ENCODE data around the gene PRDM1. TPM values are rescaled to one million over a fixed set of nuclear protein-coding genes. Genes with fewer than 3 reads are reported as not detected.

The PRDM1 gene
- total and polyA plus RNA-seq, 2 donors (not counting 1 experiment from before 2014, with no cell fraction given), result 6.9 to 9.6 TPM

- peak; percentile 7 for DNase-seq
- no peaks in the 10 kb centered on the region for H3K79me2 ChIP-seq (ENCODE audit: control insufficient read depth, insufficient read depth, low read length)
- Mint-ChIP-seq H3K27me3 (peaks cover 8% of the 10 kb centered on the region), H3K27ac (peak overlapping the region; percentile 47), H3K9me3 (ENCODE audit: insufficient read depth) (no peaks in the 10 kb centered on the region), H3K4me1 (peaks cover 37% of the 10 kb centered on the region), H3K4me3 (peak overlapping the region; percentile 90)
- H2AFZ ChIP-seq (ENCODE audit: insufficient read depth, low read depth, low read length, poor library complexity, severe bottlenecking), result no peak overlapping the region
- H3K4me3 ChIP-seq (ENCODE audit: control extremely low read depth in 1 of 5, extremely low read depth in 1 of 5, insufficient read depth in 1 of 5, low read depth in 2 of 5, low read length in 4 of 5), result peak overlapping the region in 1 of 5 experiments; percentile 27
- no peak overlapping the region for H3K9ac ChIP-seq (ENCODE audit: low read length)
- H3K9me3 ChIP-seq (ENCODE audit: control extremely low read depth in 1 of 3, control insufficient read depth in 2 of 3, insufficient read depth in 1 of 3, low read length in 2 of 3), result no peaks in the 10 kb centered on the region
- no peaks in the 10 kb centered on the region for H4K20me1 ChIP-seq (ENCODE audit: control insufficient read depth, insufficient read depth, low read length, poor library complexity, severe bottlenecking)
- peaks cover 0 to 8% (median 2%) of the 10 kb centered on the region in 4 experiments for H3K27me3 ChIP-seq (replicated peaks in 1 of 4; ENCODE audit: control extremely low read depth in 1 of 4, control insufficient read depth in 3 of 4, insufficient read depth in 4 of 4, low read length in 3 of 4)
- peaks cover 35 to 36% of the 10 kb centered on the region in 2 donors for H3K4me1 ChIP-seq (ENCODE audit: control insufficient read depth in 2 of 2, insufficient read depth in 2 of 2, low read length in 2 of 2)
- ChIA-PET POLR2A (interaction anchor here (0.6 to 1.8 kb wide), 3 partner anchors 9 to 92 kb away, joined by 3 to 15 read pairs (median 7); no protein-coding TSS in a partner anchor), CTCF (interaction anchor here (0.6 to 2.7 kb wide), 7 partner anchors 11 to 598 kb away, joined by 3 to 29 read pairs (median 7); no protein-coding TSS in a partner anchor)
- 51% methylated on average over 2 of the region's 7 CpGs for WGBS (ENCODE audit: insufficient coverage)
- H3K4me2 ChIP-seq (replicated peaks; ENCODE audit: low read depth, low read length, poor library complexity, severe bottlenecking), result peak overlapping the region; percentile 91
- H3K27ac ChIP-seq (ENCODE audit: low read length in 2 of 2), result peak overlapping the region in 1 of 2 donors; percentile 1
- TF ChIP-seq CTCF (IDR thresholded peaks at IDR 0.05) (no peak), EZH2 (IDR thresholded peaks at IDR 0.05; ENCODE audit: borderline replicate concordance, insufficient read depth, low read depth, low read length, poor library complexity, severe bottlenecking) (no peak)
- intact Hi-C loops (cut with micrococcal nuclease), result loop anchor here (5.0 to 10.0 kb wide), 6 partner anchors 203 to 1372 kb away; partner anchors contain the start of genes BEND3 and PDSS2
- ATAC-seq (ENCODE audit: low read depth), result no peak
- no peaks in the 10 kb centered on the region for H3K36me3 ChIP-seq (replicated peaks in 1 of 2; ENCODE audit: control extremely low read depth in 1 of 2, control insufficient read depth in 1 of 2, extremely low read depth in 1 of 2, insufficient read depth in 2 of 2, low read length in 1 of 2)
These were observed 996 bp upstream of the PRDM1 start for GRCh38 chr6:106084989-106085691.

- no CpG with 5 or more reads among the region's 6 CpGs for WGBS (ENCODE audit: insufficient coverage)
- Histone ChIP-seq H3K4me1 (ENCODE audit: control insufficient read depth in 2 of 2, insufficient read depth in 2 of 2, low read length in 2 of 2) (peaks cover 36 to 40% of the 10 kb centered on the region in 2 donors), H3K9me3 (ENCODE audit: control extremely low read depth in 1 of 3, control insufficient read depth in 2 of 3, insufficient read depth in 1 of 3, low read length in 2 of 3) (no peaks in the 10 kb centered on the region), H2AFZ (ENCODE audit: insufficient read depth, low read depth, low read length, poor library complexity, severe bottlenecking) (peak overlapping the region; percentile 73), H3K27me3 (replicated peaks in 1 of 4; ENCODE audit: control extremely low read depth in 1 of 4, control insufficient read depth in 3 of 4, insufficient read depth in 4 of 4, low read length in 3 of 4) (peaks cover 0 to 8% (median 2%) of the 10 kb centered on the region in 4 experiments), H3K36me3 (replicated peaks in 1 of 2; ENCODE audit: control extremely low read depth in 1 of 2, control insufficient read depth in 1 of 2, extremely low read depth in 1 of 2, insufficient read depth in 2 of 2, low read length in 1 of 2) (no peaks in the 10 kb centered on the region), H3K4me3 (ENCODE audit: control extremely low read depth in 1 of 5, extremely low read depth in 1 of 5, insufficient read depth in 1 of 5, low read depth in 2 of 5, low read length in 4 of 5) (peak overlapping the region in 3 of 5 experiments; percentile 27 to 66 (median 60)), H3K9ac (ENCODE audit: low read length) (peak overlapping the region; percentile 60), H3K79me2 (ENCODE audit: control insufficient read depth, insufficient read depth, low read length) (no peaks in the 10 kb centered on the region), H3K4me2 (replicated peaks; ENCODE audit: low read depth, low read length, poor library complexity, severe bottlenecking) (peak overlapping the region; percentile 91), H4K20me1 (ENCODE audit: control insufficient read depth, insufficient read depth, low read length, poor library complexity, severe bottlenecking) (no peaks in the 10 kb centered on the region), H3K27ac (ENCODE audit: low read length in 2 of 2) (peak overlapping the region; percentile 1 to 58)
- H3K4me3 Mint-ChIP-seq, result peak overlapping the region; percentile 90
- TF ChIP-seq CTCF (IDR thresholded peaks at IDR 0.05) (no peak), EZH2 (IDR thresholded peaks at IDR 0.05; ENCODE audit: borderline replicate concordance, insufficient read depth, low read depth, low read length, poor library complexity, severe bottlenecking) (no peak)
- ChIA-PET POLR2A (interaction anchor here (0.6 to 1.8 kb wide), 4 partner anchors 9 to 93 kb away, joined by 3 to 15 read pairs (median 5); no protein-coding TSS in a partner anchor), CTCF (interaction anchor here (0.6 to 2.7 kb wide), 10 partner anchors 11 to 598 kb away, joined by 3 to 29 read pairs (median 4); no protein-coding TSS in a partner anchor)
- peaks cover 6% of the 10 kb centered on the region for H3K27me3 Mint-ChIP-seq
- ATAC-seq (ENCODE audit: low read depth) (no peak), DNase-seq (no peak)
- peak overlapping the region; percentile 70 for H3K27ac Mint-ChIP-seq
- H3K9me3 Mint-ChIP-seq (ENCODE audit: insufficient read depth), result no peaks in the 10 kb centered on the region
- H3K4me1 Mint-ChIP-seq, result peaks cover 42% of the 10 kb centered on the region
- intact Hi-C loops (cut with micrococcal nuclease), result loop anchor here (5.0 to 10.0 kb wide), 6 partner anchors 203 to 1372 kb away; partner anchors contain the start of genes BEND3 and PDSS2
These were observed 498 bp upstream of the PRDM1 start for GRCh38 chr6:106085692-106085983.
